Fibroblast of skin of left quadriceps (primary cell): ENCODE data around the gene MACROD2.
A peak's percentile ranks its signal among the peaks of the same experiment; 100 is the strongest.
"Not testable (repeated sequence)": the region's sequence is repeated elsewhere in the genome, so short reads cannot be mapped to it uniquely, and the experiment has no call there.

Experiments used
- DNase-seq, 2 experiments: peaks; one replicate each; pipeline ENCODE4 v3.0.0-alpha.2; 2013; ENCODE audit warnings: low read depth in 2 of 2

MACROD2 gene

DNA sequence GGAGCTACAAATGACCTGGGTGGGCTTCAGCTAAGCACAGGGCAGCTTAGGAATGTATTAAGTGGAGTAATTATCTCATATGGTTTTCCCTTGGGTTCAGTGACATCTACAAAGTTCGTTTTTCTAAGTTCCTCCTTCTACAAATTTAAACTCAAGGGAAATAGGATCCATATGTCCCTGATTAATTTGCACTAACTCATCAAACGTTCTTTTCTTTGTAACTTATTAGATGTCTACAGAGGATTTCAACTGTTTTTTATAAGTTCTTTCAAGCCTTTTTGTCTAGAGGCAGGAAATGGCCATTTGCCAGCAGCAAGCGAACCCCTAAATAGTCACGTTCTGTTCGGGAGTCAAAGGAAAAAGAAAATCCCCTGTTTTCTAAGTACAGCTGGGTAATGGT lies 1517.6 kb downstream of the MACROD2 start:
- peak; percentile 31 to 41 for DNase-seq

DNA sequence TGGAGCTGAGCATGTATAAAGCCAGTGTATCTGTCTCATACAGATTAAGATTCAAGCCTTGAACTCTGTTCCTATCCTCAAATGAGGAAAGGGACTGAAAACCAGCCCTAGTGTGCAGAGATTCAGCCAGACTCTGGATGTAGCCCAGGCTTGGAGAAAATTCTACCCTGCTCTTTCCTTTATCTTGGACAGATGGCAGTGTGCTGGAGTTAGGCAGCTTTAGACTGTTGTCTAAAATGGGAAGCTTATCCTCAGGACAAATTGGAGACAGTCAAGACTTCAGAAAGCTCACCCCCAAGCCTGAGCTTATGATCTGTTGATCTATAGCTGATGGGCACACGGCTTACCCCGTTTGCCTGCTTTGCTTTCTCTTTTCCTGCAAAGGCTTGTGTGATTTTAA lies 1520.4 kb downstream of the MACROD2 start:
- DNase-seq: no peak

DNA sequence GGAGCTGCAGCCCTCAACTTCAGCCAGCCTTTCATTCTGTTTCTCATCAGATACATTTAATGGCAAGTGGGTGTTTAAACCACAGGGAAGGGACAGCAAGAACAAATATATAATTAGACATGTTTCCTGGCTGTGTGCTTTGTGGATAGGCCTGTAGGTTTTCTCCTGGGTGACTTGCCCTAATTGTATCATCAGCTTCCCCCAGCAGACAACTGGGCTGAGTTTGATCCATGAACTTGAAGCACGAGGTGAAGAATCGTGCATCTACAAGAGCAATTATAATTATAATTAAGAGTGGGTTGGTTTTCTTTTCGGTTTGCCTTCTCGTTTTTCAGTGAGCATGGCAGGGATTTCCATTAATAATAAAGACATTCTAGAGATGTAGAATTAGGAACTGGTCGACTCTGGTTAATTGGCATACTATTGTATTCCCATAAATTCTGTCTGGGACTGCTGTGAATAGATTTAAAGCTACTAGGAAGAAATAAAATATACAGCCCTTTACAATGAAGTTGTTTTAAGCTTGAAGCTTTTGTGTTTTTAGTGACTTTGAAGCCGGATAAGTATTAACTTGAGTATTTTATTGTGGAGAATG lies 1525.7 kb downstream of the MACROD2 start:
- no peak for DNase-seq

DNA sequence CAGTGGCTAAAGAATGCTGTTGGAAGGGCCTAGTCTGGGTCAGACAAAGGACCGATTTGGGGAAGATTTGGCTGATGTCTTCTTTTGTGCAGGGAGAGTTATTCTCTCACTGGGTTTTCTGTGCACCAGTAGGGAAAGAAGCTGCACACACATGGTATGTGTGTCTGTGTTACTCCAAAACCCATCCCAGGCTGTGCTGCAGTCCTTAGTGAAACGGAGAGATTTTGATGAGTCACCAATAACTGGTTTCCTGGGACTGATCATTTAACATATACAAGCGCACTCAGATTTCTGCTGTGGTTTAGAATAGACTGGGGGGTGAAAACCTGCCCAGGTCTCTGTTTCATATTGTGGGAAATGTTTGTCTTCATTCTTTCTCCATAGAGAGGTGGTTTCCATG lies 1528.1 kb downstream of the MACROD2 start:
- peak; percentile 12 to 15 for DNase-seq

DNA sequence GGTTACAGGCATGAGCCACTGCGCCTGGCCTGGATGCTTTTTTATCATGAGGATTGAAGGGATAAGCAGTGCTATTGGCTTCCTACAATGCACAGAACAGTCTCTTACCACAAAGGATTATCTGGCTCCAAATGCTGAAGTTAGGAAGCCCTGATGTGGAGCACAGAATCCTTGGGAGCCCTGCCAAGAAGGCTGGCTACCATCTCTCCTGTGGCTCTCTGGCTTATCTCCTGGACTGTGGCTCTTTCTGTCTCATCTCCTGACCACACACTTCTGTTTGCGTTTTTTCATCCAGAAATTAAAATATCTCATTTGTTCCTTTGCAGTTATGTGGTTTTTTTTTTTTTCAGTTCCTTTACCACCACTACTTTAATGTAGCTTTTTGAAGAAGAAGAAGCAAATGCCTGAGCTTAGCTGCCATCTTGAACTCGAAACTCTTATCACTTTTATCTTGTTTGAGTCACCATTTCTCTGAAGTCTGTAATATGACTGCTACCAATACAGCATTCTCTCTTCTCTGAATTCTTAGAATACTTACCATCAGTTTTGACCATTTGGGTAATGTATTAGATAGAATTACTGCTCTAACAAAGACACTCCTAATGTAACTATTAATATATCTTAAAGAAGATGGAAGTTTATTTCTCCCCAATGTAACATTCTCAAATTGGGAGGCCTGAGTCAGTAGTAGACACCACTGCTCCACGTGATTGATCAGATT lies 1533.2 kb downstream of the MACROD2 start:
- DNase-seq: peak in 1 of 2 experiments; percentile 9

DNA sequence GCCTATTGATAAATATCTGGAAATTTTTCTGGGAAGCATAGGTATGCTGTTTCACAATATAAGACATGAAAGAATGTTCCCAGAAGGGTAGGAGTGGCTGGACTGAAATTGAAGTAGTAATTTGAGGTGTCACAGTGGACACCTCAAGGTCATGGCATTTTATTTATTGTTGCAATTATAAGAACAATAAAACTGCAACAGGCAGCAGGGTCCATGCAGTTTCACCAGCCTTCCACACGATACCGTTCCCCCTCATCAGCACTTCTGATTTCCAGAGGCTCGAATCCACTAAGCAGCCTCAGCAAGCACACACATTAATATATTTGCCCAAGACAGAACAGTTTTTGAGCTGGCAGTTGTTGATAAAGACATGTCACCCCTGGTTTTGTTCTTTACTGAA lies 1540.5 kb downstream of the MACROD2 start:
- DNase-seq: no peak

DNA sequence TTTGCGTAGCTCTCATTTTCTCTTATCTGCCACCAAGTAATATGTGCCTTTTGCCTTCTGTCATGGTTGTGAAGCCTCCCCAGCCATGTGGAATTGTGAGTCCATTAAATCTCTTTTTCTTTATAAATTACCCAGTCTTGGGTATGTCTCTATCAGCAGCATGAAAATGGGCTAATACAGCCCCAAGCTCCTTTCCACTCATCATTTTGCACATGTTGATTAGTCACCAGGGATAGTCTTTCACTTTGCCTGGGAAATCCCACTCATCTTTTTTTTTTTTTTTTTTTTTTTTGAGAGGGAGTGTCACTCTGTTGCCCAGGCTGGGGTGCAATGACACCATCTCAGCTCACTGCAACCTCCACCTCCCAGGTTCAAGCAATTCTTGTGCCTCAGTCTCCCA lies 1541.9 kb downstream of the MACROD2 start:
- not testable (repeated sequence) for DNase-seq

DNA sequence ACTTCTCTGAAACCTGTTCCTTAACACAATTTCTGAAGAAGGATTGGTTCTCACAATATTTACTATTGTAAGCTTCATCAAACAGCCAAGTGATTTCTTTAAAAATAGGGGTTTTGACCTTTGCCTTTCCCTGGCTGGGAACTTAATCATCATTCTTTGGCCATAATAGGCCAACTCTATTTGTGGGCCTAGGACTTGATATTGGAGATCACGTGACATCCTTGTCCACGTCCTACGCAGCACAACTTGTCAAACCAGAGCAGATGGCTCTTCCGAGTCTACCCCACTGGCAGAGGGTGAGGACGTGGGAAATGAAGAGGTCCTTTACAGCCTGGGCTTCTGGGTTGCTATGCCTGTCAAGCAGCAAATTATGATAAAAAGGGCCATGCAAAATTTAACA lies 1547.3 kb downstream of the MACROD2 start:
- no peak for DNase-seq

DNA sequence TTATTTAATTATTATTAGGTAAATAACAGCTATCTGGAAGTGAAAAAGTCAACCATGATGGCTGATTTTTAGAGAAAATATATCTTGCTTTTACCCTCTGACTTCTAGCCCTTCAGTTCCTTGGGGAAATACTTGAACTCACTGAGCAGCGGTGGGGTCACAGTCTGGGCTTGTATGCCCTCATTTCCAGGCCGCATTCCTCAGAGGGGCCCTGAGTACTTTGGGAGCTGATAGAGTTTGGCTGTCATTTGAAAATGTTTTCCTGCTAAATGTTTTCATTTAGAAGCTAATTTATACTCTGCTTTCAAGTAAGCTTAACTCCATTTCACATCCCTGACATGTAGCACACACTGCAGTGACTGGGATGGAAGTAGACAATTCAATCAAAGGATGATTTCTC lies 1549.4 kb downstream of the MACROD2 start:
- no peak for DNase-seq

DNA sequence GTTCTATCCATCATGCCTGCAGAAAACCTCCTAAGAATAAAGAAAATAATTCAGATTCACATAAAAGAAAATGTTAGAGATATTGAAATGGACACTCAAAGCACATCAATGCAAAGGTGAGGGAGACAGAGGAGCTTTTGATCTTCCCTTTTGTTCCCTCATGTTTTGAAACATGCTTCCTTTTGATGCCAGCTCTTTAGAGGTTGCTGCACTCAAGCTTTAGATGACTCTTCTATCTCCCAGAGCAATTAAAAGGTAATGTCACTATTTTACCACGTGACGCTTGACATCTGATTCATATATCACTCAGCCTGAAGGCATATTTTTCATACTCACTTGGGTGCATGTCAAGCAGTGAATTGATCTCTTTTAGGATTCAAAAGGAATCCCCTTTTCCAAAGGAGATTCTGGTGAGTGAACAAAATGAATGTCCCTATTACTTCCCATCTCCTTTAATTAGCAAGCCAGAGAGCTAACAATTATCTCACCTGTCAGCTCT lies 1551.3 kb downstream of the MACROD2 start:
- DNase-seq: no peak

DNA sequence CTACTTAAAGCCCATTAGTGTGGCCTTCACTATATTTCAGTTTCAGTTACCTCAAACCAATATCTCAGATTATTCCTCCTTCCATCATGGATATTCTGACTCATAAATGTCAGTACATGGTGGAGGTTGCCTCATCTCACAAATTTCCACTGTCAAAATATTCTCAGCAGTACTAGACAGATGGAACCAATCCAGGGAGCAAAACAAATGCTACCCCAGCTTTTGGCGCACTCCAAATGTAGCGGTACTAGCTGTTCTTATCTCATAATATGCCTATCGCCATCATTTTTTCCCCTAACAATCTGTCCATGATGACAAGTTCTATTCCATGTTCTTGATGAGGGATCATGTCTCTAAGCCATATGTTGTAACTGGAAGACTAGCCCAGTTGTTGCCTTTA lies 1551.8 kb downstream of the MACROD2 start:
- no peak for DNase-seq

DNA sequence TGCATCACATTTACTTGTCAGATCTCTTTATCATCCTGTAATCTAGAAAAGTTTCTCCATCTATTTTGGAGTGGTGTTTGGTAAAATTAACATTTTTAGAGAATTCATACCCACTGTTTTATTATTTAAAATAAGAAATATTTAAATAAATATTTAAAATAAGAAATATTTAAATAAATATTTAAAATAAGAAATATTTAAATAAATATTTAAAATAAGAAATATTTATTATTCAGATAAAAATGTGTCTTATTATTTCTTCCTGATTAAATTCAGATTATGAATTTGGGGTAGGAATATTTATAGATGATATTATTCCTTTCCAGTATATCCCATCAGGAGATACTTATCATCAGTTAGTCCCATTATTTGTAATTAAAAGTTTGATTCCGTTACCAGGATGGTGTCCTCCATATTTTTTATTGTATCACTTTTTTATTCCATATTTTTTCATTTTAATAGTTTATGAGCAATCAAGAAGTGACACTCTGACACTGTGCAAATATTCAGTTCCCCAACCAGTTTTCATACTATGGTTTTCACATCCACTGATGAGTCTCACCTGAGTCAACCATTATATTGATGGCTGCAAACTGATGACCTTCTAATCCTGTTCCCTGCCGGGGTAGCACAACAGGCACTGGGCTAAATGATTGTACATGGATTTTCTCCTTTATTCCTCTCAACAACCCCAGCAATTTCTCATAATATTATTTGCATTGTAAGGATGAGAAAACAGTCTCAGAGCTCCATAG lies 1555.0 kb downstream of the MACROD2 start:
- DNase-seq: no peak

DNA sequence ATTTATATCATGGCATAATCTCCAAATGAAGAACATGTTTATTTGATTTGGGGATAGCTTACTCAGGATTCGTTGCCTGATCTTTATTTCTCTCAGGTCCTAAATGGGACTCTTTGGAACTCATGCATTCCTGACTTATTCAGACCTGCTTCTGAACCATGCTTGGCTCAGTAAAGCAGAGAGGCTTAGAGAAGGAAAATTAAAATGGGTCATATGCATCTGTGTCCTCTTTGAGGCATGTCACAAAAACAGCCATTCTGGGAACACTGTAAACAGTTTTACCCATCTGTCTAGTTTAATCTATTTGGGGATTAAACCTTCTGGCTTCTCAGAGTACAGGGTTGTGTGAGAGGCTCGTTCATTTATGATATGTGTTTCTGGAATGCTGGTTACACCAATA lies 1560.6 kb downstream of the MACROD2 start:
- peak; percentile 67 to 68 for DNase-seq

DNA sequence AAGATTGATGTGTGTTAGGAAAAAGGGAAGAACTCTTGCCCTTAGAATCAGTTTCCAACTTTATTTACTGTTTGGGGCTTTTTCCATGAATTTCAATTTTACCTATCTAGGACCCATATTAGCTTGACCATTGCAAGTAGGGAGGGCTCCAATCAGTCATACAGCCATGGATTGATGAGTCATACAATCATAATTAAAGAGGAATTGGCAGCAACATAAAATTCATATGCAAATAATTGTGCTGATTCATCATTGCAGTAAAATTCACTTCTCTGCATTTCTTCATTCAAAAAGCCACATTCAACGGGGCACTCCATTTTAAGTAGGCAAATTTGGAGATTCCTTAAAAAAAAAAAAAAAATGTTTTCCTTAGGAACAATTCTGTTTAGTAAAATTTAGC lies 1561.6 kb downstream of the MACROD2 start:
- DNase-seq: peak; percentile 25 to 28

DNA sequence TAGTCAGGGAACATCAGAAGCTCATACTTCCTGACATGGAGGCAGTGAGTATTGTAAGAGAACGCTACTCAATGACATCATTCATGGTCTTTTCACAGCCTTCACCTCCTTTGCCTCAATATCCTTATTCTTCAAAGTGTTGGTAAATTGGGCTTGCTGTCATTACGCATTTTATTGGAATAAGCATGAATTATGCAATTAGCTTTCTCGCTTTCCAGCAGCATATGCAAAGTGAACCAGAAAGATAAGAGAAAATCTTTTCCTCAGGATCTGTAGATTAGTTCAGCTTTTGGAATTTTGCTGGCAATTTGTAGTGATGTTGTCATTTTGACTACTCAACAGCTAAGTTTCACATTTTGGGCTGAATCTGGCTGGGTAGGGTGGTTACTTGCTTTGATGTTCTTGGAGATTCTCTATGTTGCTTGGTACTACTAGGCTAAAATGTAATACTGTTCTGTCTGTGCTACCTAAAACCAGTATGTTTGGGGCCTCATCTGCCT lies 1565.8 kb downstream of the MACROD2 start:
- DNase-seq: no peak

DNA sequence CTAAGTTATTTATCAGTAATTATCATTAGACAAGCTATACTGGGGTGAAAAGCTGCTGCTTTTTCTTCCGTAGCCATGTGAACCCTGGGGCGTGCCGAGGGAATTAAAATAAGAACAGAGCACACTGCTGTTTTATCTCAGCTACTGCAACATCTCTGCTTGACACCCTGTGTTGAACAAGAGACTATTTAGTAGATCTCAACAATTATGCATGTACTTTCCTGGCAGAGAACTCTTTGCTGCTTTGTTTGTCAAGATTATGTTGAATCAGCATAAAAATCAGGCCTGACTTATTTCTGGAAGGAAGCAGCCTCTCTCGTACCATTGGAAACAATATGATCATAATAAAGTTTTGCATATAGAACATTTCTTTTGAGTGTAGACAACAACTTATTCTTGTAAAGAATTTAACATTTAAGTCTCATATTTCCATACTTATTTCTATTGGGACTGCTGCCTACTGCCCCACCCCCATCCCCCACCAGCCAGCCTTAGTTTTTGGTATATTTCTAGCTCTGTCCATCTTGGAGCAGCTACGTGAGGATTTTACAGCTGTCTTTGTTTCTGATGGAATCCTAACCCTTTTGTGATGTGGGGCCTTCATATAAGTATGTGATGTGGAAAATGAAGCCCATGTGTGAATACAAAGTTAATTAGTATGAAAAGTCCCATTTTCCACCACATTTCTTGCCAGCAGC lies 1566.5 kb downstream of the MACROD2 start:
- no peak for DNase-seq

DNA sequence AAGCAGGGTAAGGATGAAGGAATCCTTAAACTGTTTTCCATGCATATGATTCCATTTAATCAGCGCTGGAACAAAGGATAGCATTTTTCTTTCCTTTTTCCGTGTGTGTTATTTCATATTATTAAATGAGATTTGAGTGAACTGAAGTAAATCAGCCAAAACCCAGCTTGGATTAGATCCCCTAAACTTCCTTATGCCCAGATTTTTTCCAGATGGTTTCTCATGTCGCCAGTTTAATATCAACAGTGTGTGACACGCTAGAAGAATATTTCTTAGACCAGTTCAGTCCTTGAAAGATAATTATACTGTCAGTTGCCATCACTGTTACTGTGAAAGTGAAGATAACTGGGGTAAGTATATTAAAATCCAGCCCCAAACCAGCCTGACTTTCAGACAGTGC lies 1568.5 kb downstream of the MACROD2 start:
- no peak for DNase-seq

DNA sequence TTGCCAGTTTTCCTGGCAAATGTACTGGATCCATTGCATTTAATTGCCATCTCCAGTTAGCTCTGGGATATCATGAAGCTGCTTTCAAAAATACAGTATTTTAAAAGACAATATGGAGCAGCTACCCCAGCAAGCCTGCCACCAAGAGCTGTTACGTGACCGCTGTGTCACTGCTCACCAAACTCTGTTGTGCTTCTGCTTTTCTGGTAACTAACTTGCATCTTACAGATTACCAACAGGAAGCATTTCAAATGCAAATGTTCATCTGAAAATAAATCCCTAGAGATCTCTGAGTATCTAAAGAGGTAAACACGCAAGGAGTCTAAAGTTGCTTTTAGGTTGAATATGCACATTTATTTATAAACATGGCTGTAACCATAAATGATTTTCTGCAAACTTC lies 1569.7 kb downstream of the MACROD2 start:
- DNase-seq: no peak

DNA sequence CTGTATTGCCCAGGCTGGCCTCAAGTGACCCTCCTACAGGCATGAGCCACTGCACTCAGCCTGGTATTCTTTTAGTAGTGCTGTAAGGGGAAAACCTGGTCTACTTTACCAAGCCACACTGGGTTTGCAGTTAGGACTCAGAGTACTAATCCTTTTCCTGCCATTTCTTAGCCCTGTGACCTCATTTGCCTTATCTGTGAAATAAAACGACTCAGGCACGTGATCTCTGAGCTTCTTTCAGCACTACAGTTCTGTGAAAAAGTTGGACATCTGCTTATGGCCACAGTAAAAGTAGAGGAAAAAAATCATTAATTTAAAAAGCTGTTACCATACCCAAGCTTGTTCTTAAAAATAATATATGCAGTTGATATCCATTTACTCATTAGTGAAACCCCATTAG lies 1570.5 kb downstream of the MACROD2 start:
- DNase-seq: no peak

DNA sequence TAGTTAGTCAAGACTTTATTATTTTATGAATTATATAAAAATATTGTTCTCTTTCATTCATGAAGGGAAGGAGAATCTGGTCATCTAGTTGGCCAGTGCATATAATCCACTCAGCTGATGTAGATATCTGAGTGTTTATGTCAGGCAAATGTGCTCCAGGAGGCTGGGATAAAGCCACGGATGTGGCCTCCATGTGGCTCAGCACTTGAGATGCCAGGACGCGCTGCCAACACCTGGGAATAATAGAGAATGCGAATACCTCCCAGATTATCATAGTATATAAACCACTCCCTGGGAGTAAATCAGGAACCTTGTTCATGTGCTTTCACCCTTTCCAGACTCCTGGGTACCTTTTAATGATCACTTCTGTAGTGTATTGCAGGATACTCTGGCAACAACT lies 1571.9 kb downstream of the MACROD2 start:
- no peak for DNase-seq

DNA sequence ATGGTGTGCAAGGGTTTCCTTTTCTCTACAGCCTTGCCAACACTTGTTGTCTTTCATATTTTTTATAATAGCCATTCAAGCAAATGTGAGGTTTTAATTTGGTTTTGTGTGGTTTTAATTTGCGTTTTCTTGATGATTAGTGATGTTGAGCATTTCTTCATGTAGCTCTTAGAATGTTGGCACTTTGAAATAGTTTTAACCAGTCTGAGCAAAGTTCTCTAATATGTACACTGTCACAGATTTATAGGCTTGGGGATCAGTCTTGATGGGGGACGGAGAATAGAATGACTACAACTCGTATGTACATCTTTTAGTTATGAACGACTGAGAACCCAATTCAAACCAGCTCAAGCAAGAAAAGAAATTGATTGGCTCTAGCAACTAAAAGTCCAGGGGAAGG lies 1574.8 kb downstream of the MACROD2 start:
- DNase-seq: peak; percentile 20 to 25

DNA sequence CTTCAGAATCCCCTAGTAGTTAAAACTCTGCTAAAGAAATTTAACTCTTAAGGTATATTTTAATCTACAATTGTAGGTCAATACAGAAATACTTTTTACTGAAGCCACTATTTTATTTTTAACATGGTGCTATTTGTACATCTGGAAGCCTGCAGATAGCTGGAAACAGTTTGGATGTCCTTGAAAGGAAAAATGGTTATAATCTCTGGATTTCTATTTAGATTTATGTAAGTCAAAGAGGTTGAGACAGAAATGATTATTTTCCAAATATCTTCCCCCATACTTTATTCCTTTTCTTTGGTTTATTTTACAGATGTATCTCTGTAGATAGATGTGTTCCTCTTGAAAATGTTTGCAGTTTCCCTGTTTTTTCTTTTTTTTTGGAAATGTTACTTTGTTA lies 1575.7 kb downstream of the MACROD2 start:
- no peak for DNase-seq
